ENCODE results near the gene HOXC10. TPM values are rescaled to one million over a fixed set of nuclear protein-coding genes. Genes with fewer than 3 reads are reported as not detected.
A peak's percentile ranks its signal among the peaks of the same experiment; 100 is the strongest.

The HOXC10 gene
- polyA plus RNA-seq, 4 donors = 1.2 TPM; not detected in 3

DNA sequence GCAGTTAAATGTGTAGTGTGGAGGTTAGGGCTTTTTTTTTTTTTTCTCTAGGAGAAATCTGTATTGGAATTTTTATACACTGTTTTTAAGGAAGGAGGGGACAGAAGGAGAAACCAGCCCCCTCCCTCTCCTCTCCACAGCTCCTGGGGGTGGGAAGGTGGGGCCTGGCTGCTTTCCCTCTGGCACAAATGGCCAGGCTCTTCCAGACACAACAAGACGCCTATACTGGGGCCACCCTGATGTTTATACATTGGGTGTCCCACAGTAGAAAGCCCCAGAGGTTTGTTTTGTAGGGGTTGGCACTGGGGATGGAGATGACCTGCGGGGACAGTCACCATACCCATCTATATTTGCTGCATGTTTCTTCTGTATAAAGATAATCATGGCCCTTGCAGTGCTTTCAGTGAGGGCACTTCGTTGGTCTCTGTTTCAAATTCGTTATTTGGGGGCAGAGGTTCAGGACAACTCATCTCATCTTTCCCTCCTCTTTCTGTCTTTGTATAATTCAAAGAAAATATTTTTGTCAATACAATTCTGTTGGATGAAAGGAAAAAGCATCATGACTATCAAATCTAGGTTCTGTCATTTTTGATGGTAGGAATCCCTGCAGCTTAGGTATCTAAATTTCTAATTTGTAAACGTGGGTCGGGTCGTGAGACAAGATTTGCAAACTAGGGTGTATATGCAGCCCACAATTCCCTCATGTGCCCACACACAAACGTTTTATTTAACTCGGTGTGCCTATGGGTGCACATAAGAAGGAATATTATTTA, 7.9 kb upstream of the HOXC10 start:
- peaks cover 0 to 16% of the 10 kb centered on the region in 2 donors for H3K9me3 ChIP-seq (ENCODE audit: control insufficient read depth in 2 of 2, insufficient read depth in 1 of 2, low read depth in 1 of 2, low read length in 1 of 2)
- peaks cover 0 to 88% (median 66%) of the 10 kb centered on the region in 3 donors for H3K27me3 ChIP-seq (ENCODE audit: control insufficient read depth in 3 of 3, insufficient read depth in 3 of 3, low read length in 3 of 3)
- H3K27ac ChIP-seq (ENCODE audit: low read depth in 1 of 3, low read length in 2 of 3) = no peak overlapping the region
- no peak for DNase-seq
- H3K4me1 ChIP-seq (ENCODE audit: control insufficient read depth in 3 of 3, insufficient read depth in 2 of 3, low read depth in 1 of 3, low read length in 2 of 3) = peaks cover 3 to 36% (median 13%) of the 10 kb centered on the region in 3 donors
- no peak for FAIRE-seq
- 33 to 52% (median 38%) methylated on average over 8 to 9 of the region's 9 CpGs for WGBS, 3 donors
- H3K36me3 ChIP-seq (ENCODE audit: control insufficient read depth in 3 of 3, insufficient read depth in 2 of 3, low read depth in 1 of 3, low read length in 3 of 3) = no peaks in the 10 kb centered on the region
- no peak overlapping the region for H3K4me3 ChIP-seq (ENCODE audit: low read depth in 1 of 3, low read length in 3 of 3)

- DNase-seq = peak; percentile 40 to 89
- FAIRE-seq = no peak
- Histone ChIP-seq H3K4me1 (ENCODE audit: control insufficient read depth in 3 of 3, insufficient read depth in 2 of 3, low read depth in 1 of 3, low read length in 2 of 3) (peaks cover 3 to 36% (median 13%) of the 10 kb centered on the region in 3 donors), H3K36me3 (ENCODE audit: control insufficient read depth in 3 of 3, insufficient read depth in 2 of 3, low read depth in 1 of 3, low read length in 3 of 3) (no peaks in the 10 kb centered on the region), H3K27me3 (ENCODE audit: control insufficient read depth in 3 of 3, insufficient read depth in 3 of 3, low read length in 3 of 3) (peaks cover 0 to 88% (median 65%) of the 10 kb centered on the region in 3 donors), H3K4me3 (ENCODE audit: low read depth in 1 of 3, low read length in 3 of 3) (peak overlapping the region in 1 of 3 donors; percentile 40), H3K9me3 (ENCODE audit: control insufficient read depth in 2 of 2, insufficient read depth in 1 of 2, low read depth in 1 of 2, low read length in 1 of 2) (peaks cover 0 to 16% of the 10 kb centered on the region in 2 donors), H3K27ac (ENCODE audit: low read depth in 1 of 3, low read length in 2 of 3) (peak overlapping the region in 1 of 3 donors; percentile 97)
- WGBS, 3 donors = 3 to 6% (median 5%) methylated on average over 11 of the region's 11 CpGs
Measured at GRCh38 chr12:53977596-53978445, 7.1 kb upstream of the HOXC10 start.

DNA sequence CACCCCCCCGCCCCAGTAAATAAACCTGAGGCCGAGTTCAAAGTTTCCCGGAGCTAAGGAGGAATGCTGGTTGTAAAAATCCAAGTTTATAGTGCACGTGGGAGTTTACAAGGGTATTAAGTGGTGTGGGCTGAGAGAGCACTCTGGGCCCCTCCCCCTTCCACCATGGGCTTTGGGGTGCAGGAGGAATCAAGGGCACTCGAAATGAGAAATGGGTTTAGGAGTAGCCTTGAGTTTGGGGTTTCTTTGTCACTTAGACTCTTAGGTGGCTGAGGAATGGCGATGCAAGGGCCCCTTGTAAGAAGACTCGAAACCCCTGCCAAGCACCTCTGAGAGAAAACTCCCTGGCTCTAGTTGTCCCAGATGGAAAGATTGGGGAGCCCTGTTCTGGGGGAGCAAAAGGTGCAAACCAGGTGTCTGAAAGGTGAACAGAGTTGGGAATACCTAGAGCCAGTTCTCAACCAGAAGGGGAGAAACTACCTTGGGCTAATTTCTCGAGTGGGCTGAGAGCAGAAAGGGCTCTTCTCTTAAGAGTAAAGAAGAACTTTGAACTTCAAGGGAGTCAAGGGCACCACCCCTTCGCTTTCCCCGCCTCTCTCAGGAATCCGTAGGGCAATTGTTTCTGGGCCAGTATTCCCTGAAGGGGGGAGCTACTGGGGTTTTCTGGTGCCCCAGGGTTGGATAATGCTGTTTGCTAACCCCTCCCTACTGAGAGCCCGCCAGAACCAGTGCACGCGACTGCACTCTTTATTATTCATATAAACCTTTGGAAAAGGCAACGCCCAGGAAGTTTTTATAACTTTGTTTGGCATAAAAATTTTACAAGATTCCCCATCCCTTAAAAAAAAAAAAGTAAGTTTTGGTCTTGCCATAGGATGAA, 6.2 kb upstream of the HOXC10 start:
- DNase-seq (peak; percentile 91), FAIRE-seq (no peak)
- Histone ChIP-seq H3K27me3 (ENCODE audit: control insufficient read depth in 3 of 3, insufficient read depth in 3 of 3, low read length in 3 of 3) (peaks cover 0 to 88% (median 65%) of the 10 kb centered on the region in 3 donors), H3K9me3 (ENCODE audit: control insufficient read depth in 2 of 2, insufficient read depth in 1 of 2, low read depth in 1 of 2, low read length in 1 of 2) (peaks cover 0 to 16% of the 10 kb centered on the region in 2 donors), H3K27ac (ENCODE audit: low read depth in 1 of 3, low read length in 2 of 3) (peak overlapping the region in 2 of 3 donors; percentile 5 to 97), H3K36me3 (ENCODE audit: control insufficient read depth in 3 of 3, insufficient read depth in 2 of 3, low read depth in 1 of 3, low read length in 3 of 3) (no peaks in the 10 kb centered on the region), H3K4me1 (ENCODE audit: control insufficient read depth in 3 of 3, insufficient read depth in 2 of 3, low read depth in 1 of 3, low read length in 2 of 3) (peaks cover 3 to 36% (median 10%) of the 10 kb centered on the region in 3 donors), H3K4me3 (ENCODE audit: low read depth in 1 of 3, low read length in 3 of 3) (peak overlapping the region in 1 of 3 donors; percentile 40)
- WGBS, 3 donors = 1 to 10% (median 8%) methylated on average over 15 of the region's 15 CpGs

DNA sequence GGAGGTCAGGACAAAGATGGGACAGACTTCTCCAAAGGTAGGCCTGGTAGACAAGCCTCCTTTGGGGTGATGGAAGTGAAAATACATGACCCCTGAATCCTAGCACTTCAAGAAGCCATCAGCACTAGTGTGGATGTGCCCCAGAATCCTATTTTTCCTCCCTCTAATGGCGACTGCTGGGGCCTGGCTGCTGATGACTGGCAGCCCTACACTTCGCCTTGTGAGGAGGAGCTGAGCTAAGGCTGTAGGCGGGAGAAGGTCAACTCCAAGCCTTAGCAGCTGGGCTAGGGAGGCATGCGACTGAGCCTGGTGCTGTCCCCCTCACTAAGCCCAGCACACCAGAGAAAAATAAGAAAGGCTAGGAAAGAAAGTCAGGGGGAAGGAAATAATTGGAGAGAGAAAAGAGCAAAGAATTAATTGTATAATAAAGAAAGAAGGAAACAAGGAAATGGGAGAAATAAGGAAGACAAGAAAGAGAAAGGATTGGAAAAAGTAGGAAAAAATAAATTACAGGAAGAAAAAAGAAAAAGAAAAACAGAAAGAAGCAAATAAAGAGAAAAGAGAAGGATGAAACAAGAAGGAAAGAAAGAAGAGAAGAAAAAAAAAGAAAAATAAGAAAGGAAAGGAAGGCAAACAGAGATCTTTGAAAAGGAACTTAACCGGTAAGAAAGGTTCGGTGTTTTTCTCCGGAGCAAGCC, 4.7 kb upstream of the HOXC10 start:
- H3K27ac ChIP-seq (ENCODE audit: low read depth in 1 of 3, low read length in 2 of 3) = no peak overlapping the region
- H3K27me3 ChIP-seq (ENCODE audit: control insufficient read depth in 3 of 3, insufficient read depth in 3 of 3, low read length in 3 of 3) = peaks cover 0 to 87% (median 65%) of the 10 kb centered on the region in 3 donors
- DNase-seq (no peak), FAIRE-seq (no peak)
- H3K4me1 ChIP-seq (ENCODE audit: control insufficient read depth in 3 of 3, insufficient read depth in 2 of 3, low read depth in 1 of 3, low read length in 2 of 3) = peaks cover 0 to 32% (median 5%) of the 10 kb centered on the region in 3 donors
- WGBS, 3 donors = 49 to 74% (median 52%) methylated on average over 7 of the region's 7 CpGs
- H3K4me3 ChIP-seq (ENCODE audit: low read depth in 1 of 3, low read length in 3 of 3) = no peak overlapping the region
- H3K9me3 ChIP-seq (ENCODE audit: control insufficient read depth in 2 of 2, insufficient read depth in 1 of 2, low read depth in 1 of 2, low read length in 1 of 2) = peaks cover 0 to 16% of the 10 kb centered on the region in 2 donors
- H3K36me3 ChIP-seq (ENCODE audit: control insufficient read depth in 3 of 3, insufficient read depth in 2 of 3, low read depth in 1 of 3, low read length in 3 of 3) = no peaks in the 10 kb centered on the region

GRCh38 chr12:53980802-53981496, 4.0 kb upstream of the HOXC10 start:
- Histone ChIP-seq H3K4me1 (ENCODE audit: control insufficient read depth in 3 of 3, insufficient read depth in 2 of 3, low read depth in 1 of 3, low read length in 2 of 3) (peaks cover 3 to 32% (median 6%) of the 10 kb centered on the region in 3 donors), H3K4me3 (ENCODE audit: low read depth in 1 of 3, low read length in 3 of 3) (no peak overlapping the region), H3K36me3 (ENCODE audit: control insufficient read depth in 3 of 3, insufficient read depth in 2 of 3, low read depth in 1 of 3, low read length in 3 of 3) (no peaks in the 10 kb centered on the region), H3K9me3 (ENCODE audit: control insufficient read depth in 2 of 2, insufficient read depth in 1 of 2, low read depth in 1 of 2, low read length in 1 of 2) (peaks cover 0 to 13% of the 10 kb centered on the region in 2 donors), H3K27ac (ENCODE audit: low read depth in 1 of 3, low read length in 2 of 3) (no peak overlapping the region), H3K27me3 (ENCODE audit: control insufficient read depth in 3 of 3, insufficient read depth in 3 of 3, low read length in 3 of 3) (peaks cover 0 to 87% (median 66%) of the 10 kb centered on the region in 3 donors)
- FAIRE-seq (no peak), DNase-seq (no peak)
- 43 to 79% (median 59%) methylated on average over 15 of the region's 15 CpGs for WGBS, 3 donors

DNA sequence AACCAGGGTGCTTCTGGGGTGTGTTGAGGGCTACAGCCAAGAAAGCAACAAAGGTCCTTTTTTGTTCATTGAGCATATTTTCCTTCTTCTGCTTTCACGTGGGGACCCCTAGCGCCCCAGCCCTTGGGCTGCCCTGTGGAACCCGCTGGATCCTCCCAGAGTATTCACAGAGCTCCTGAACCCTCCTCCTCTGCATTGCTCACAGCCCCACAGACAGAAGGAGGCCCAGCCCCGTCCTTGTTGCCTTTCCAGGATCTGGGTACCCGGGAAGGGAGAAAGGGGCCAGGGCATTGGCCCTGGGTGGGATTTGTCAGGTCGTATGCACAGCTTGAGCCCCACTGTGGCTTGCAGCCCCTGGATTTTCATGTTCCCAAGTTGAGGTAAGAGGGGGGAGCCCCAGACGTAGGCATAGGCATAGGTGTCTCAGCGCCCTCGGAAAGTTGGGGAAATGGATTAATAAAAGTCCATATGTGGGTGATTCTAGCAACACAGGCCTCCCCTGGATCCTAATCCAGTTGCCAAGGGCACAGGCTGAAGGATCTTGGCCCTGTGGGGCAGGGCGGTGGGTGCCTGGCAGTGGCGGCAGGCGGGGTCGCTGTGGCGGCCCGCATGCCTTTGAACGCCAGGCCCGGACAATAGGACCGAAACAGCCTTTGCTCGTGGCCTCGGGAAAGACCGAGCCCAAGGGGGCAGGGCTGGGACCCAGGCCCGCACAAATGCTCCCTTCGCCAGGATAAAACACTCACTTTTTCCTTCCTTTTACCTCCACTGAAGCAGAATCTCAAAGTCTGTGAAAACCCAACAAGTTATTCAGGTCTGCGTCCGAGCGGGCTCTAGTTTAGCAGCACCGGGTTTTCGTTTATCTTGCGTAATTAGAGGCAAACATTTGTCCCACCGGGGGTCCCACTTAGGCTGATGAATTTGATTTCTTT, 3.0 kb upstream of the HOXC10 start:
- no peak for FAIRE-seq
- WGBS, 3 donors = 38 to 73% (median 66%) methylated on average over 30 of the region's 30 CpGs
- no peaks in the 10 kb centered on the region for H3K36me3 ChIP-seq (ENCODE audit: control insufficient read depth in 3 of 3, insufficient read depth in 2 of 3, low read depth in 1 of 3, low read length in 3 of 3)
- DNase-seq = no peak
- H3K4me1 ChIP-seq (ENCODE audit: control insufficient read depth in 3 of 3, insufficient read depth in 2 of 3, low read depth in 1 of 3, low read length in 2 of 3) = peaks cover 5 to 37% (median 6%) of the 10 kb centered on the region in 3 donors
- H3K4me3 ChIP-seq (ENCODE audit: low read depth in 1 of 3, low read length in 3 of 3) = no peak overlapping the region
- H3K27ac ChIP-seq (ENCODE audit: low read depth in 1 of 3, low read length in 2 of 3) = no peak overlapping the region
- H3K9me3 ChIP-seq (ENCODE audit: control insufficient read depth in 2 of 2, insufficient read depth in 1 of 2, low read depth in 1 of 2, low read length in 1 of 2) = peaks cover 0 to 4% of the 10 kb centered on the region in 2 donors
- H3K27me3 ChIP-seq (ENCODE audit: control insufficient read depth in 3 of 3, insufficient read depth in 3 of 3, low read length in 3 of 3) = peaks cover 0 to 87% (median 68%) of the 10 kb centered on the region in 3 donors

All from small intestine (tissue), 7 donors.